Pancreas (tissue), 10 donors: ENCODE measurements around the gene SIRT6. TPM values are rescaled to one million over a fixed set of nuclear protein-coding genes. Genes with fewer than 3 reads are reported as not detected.
"Not testable (repeated sequence)": the region's sequence is repeated elsewhere in the genome, so short reads cannot be mapped to it uniquely, and the experiment has no call there.

Experiments used
- ATAC-seq, 4 donors: fragments of 200-7000 bp; cut with Tn5 transposase; one replicate each; pipeline versions ENCODE4 v1.8.0 to v1.9.1; 2020; ENCODE audit warnings: mild to moderate bottlenecking in 4 of 4, moderate library complexity in 4 of 4
- DNase-seq, 6 donors: peaks; one replicate each; pipeline ENCODE4 v3.0.0-alpha.2; 2020
- FAIRE-seq: peaks from 2 replicates; lab custom pipeline; 2012; peaks lifted over from hg19 to GRCh38; lab: Jason Lieb, UNC
- H3K27ac ChIP-seq, 4 donors: fragments of 200-600 bp; sonication (generic); 1 replicate in 3 of 4; 2 replicates in 1 of 4; pipeline versions ENCODE4 v1.5.0 to v1.8.0; 2020
- H3K27me3 ChIP-seq, 4 donors: fragments of 200-600 bp; one replicate each; pipeline ENCODE4 v1.8.0; 2021
- H3K36me3 ChIP-seq, 3 donors: fragments of 200-600 bp; sonication (generic) in 1 of 3; one replicate each; pipeline versions ENCODE4 v1.5.0 to v1.8.0; 2020 to 2021
- H3K4me1 ChIP-seq, 3 donors: fragments of 200-600 bp; one replicate each; pipeline ENCODE4 v1.8.0; 2021
- H3K4me3 ChIP-seq, 4 donors: fragments of 200-600 bp; sonication (generic) in 2 of 4; one replicate each; pipeline versions ENCODE4 v1.5.0 to v1.8.0; 2020 to 2021
- H3K9me3 ChIP-seq, 4 donors: fragments of 200-600 bp; one replicate each; pipeline ENCODE4 v1.8.0; 2021
- WGBS, 2 donors: extraction: QIAGEN DNeasy Blood & Tissue Kit; methylation state at CpG; one replicate each; pipeline ENCODE4 v1.1.7; 2013; 5-methylcytosine and 5-hydroxymethylcytosine counted together
- intact Hi-C, 3 donors: fragments of 100-400 bp; cut with DNase I; formaldehyde crosslinking; loops; one replicate each; pipeline versions ENCODE4 v1.11.1 to v1.14.2; 2022
- polyA plus RNA-seq, 2 donors: library from polyadenylated mRNA; stranded (reverse); fragments of 200-250 nt; gene quantifications; one replicate each; pipeline ENCODE4 v1.2.3, GENCODE V29; 2013
- total RNA-seq, 6 donors: library from RNA; stranded (reverse); fragmentation: NEBNext Ultra II Directional in 4 of 6; extraction: Animal tissue kit (Norgen Biotek cat#: 25700) in 4 of 6; gene quantifications; one replicate each; pipeline versions ENCODE4 v1.2.1 to v1.2.4, GENCODE V29; 2021 to 2023
- TF ChIP-seq, protein P1 (sequence below), 4 donors: fragments of 200-600 bp; sonication (generic) in 3 of 4; IDR thresholded peaks; one replicate each; pipeline versions ENCODE4 v1.5.0 to v1.8.0; 2021; ENCODE audit warnings: antibody characterized with exemption in 4 of 4
- donor health status: healthy with polysubstance abuse.
- donor health status: DM: no; HTN: no; CAD: no; lungs with moderate emphysema.
- donor health status: DM: no; HTN: no; CAD: no.
- donor health status: control.
- donor health status: control.
- donor health status: Bipolar disorder and iron deficiency.
- donor health status: DM: yes; HTN: yes; CAD: no.
- donor health status: DM: no; HTN: no; CAD: no.
- donor health status: DM: no; HTN: no; CAD: no.
- donor health status: DM: yes; HTN: yes; CAD: no.

SIRT6 gene
- total and polyA plus RNA-seq, 8 donors, result 10.9 to 47.4 (median 14.9) TPM

DNA sequence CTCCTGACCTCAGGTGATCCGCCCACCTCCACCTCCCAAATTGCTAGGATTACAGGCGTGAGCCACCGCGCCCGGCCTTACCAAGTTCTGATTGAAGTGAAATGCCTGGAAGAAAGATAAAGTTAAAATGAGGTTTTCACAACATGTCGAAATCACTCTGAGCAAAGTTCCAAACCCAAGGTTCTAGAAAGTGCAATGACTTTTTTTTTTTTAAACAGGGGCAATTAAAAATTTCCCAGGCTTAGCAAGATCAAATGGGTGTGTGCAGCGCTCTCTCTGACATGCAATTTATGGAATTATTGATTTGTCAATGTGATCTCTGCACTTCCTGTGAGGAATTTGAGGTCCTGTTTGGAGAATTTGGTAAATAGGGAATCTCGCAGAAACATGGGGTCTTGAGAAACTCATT lies 45.7 kb downstream of the SIRT6 start:
- WGBS, 2 donors, result 79 to 84% methylated on average over 8 of the region's 8 CpGs
- ATAC-seq (no peak), DNase-seq (no peak), FAIRE-seq (no peak)
- Histone ChIP-seq H3K27ac (no peak overlapping the region), H3K9me3 (no peaks in the 10 kb centered on the region), H3K4me1 (no peaks in the 10 kb centered on the region), H3K4me3 (no peak overlapping the region), H3K36me3 (no peaks in the 10 kb centered on the region), H3K27me3 (no peaks in the 10 kb centered on the region)
- TF ChIP-seq, protein P1, sequence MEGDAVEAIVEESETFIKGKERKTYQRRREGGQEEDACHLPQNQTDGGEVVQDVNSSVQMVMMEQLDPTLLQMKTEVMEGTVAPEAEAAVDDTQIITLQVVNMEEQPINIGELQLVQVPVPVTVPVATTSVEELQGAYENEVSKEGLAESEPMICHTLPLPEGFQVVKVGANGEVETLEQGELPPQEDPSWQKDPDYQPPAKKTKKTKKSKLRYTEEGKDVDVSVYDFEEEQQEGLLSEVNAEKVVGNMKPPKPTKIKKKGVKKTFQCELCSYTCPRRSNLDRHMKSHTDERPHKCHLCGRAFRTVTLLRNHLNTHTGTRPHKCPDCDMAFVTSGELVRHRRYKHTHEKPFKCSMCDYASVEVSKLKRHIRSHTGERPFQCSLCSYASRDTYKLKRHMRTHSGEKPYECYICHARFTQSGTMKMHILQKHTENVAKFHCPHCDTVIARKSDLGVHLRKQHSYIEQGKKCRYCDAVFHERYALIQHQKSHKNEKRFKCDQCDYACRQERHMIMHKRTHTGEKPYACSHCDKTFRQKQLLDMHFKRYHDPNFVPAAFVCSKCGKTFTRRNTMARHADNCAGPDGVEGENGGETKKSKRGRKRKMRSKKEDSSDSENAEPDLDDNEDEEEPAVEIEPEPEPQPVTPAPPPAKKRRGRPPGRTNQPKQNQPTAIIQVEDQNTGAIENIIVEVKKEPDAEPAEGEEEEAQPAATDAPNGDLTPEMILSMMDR (IDR thresholded peaks at IDR 0.05), result no peak
- intact Hi-C loops, result no loop called here

DNA sequence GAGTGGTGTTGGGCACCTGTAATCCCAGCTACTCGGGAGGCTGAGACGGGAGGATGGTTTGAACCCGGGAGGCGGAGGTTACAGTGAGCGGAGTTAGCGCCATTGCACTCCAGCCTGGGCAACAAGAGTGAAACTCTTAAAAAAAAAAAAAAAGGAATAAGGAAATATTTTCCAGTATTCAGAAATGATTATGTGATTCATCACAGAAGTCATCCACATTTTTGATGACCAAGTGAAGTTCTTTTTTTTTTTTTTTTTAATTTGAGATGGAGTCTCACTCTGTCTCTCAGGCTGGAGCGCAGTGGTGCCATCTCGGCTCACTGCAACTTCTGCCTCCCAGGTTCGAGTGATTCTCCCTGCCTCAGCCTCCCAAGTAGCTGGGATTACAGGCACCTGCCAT lies 47.0 kb downstream of the SIRT6 start:
- 83 to 89% methylated on average over 9 of the region's 9 CpGs for WGBS, 2 donors
- not testable (repeated sequence) for FAIRE-seq, H3K9me3 ChIP-seq

DNA sequence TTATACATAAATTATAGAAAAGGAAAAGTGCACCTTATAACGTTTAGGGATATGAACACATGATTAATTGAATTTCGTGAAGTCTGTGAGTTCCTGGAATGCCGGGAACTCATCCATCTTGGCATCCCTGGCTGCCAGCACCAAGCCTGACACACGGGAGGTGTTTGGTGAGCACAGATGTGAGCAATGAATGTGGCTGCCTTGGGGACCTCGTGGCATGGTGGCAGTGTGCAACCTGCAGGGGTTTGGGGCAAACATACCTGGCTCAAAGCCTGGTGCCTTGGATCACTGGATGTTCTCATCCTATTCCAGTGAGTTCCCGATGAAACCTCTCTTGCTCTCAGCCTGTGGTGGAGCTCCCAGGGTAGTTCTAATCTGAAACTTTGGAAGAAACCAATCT lies 48.0 kb downstream of the SIRT6 start:
- Histone ChIP-seq H3K9me3 (no peaks in the 10 kb centered on the region), H3K27ac (no peak overlapping the region), H3K4me1 (no peaks in the 10 kb centered on the region), H3K4me3 (no peak overlapping the region), H3K36me3 (no peaks in the 10 kb centered on the region), H3K27me3 (no peaks in the 10 kb centered on the region)
- DNase-seq (no peak), FAIRE-seq (no peak), ATAC-seq (no peak)
- TF ChIP-seq, protein P1 (IDR thresholded peaks at IDR 0.05), result no peak
- 14 to 20% methylated on average over 6 of the region's 6 CpGs for WGBS, 2 donors
- intact Hi-C loops, result no loop called here

More for the DNA sequence above, 47.0 kb downstream of the SIRT6 start:
- DNase-seq, H3K4me3 ChIP-seq, intact Hi-C loops, ATAC-seq, H3K4me1 ChIP-seq, H3K27ac ChIP-seq, H3K36me3 ChIP-seq, H3K27me3 ChIP-seq: not testable (repeated sequence)

DNA sequence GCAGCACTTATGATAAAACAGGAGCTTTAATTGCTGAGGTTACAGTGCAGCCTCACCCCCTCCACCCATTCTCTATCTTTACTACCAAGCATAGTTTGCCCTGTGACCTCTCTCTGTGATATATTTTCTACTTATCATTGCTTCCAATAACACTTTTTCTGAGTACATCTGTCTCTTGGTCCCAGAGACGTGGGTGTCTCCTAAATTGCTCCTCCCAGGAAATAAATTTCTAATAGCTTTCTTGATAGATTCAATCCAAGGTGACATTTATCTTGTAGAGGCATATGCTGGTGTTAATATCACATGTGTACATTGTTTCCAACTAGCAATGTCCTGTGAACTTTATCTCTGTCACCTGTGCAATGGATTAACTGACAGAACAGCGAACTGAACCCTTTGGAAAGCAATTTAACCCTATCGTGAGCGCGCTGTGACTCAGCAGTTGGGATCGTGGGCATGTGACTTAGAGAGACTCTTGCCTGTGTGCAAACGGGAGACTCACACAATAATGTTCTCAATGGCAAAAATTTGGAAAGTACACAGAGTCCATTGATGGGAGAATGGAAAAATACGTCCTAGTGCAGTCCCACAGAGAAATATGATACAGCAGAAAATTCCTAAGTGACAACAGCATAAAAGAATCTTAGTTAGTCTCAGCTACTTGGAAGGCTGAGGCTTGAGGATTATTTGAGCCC lies 51.5 kb downstream of the SIRT6 start:
- DNase-seq (no peak), FAIRE-seq (no peak), ATAC-seq (no peak)
- H3K9me3 ChIP-seq, result no peaks in the 10 kb centered on the region
- WGBS, 2 donors, result 12 to 15% methylated on average over 8 of the region's 8 CpGs
- H3K4me3 ChIP-seq, result no peak overlapping the region
- intact Hi-C loops, result no loop called here
- no peak overlapping the region for H3K27ac ChIP-seq
- no peaks in the 10 kb centered on the region for H3K36me3 ChIP-seq
- H3K27me3 ChIP-seq, result no peaks in the 10 kb centered on the region
- TF ChIP-seq, protein P1 (IDR thresholded peaks at IDR 0.05), result no peak
- no peaks in the 10 kb centered on the region for H3K4me1 ChIP-seq

DNA sequence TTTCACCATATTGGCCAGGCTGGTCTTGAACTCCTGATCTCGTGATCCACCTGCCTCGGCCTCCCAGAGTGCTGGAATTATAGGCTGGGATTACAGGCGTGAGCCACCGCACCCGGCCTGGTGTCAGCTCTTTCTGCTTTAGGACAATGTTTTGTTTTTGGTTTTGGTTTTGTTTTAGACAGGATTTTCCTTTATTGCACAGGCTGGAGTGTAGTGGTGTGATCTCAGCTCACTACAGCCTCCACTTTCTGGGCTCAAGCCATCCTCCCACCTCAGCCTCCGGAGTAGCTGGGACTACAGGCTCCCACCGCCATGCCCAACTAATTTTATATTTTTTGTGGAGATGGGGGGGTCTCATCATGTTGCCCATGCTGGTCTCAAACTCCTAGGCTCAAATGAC lies 53.3 kb downstream of the SIRT6 start:
- H3K27ac ChIP-seq, H3K36me3 ChIP-seq, DNase-seq, FAIRE-seq, H3K9me3 ChIP-seq, intact Hi-C loops, ATAC-seq, H3K27me3 ChIP-seq, H3K4me3 ChIP-seq, H3K4me1 ChIP-seq: not testable (repeated sequence)
- 83 to 91% methylated on average over 7 of the region's 7 CpGs for WGBS, 2 donors

DNA sequence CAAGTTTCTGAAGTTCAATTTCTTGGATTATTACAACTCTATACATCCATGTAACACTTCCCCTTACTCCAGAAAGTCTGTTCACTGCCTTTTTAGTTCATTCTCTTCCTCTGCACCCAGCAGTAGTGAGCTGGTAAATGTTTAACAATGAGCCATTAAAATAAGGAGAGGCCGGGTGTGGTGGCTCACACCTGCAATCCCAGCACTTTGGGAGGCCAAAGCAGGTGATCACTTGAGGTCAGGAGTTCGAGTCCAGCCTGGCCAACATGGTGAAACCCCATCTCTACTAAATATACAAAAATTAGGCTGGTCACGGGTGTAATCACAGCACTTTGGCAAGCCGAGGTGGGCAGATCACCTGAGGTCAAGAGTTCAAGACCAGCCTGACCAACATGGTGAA lies 55.0 kb downstream of the SIRT6 start:
- H3K36me3 ChIP-seq, ATAC-seq, H3K27me3 ChIP-seq, H3K4me3 ChIP-seq, DNase-seq, H3K27ac ChIP-seq, H3K4me1 ChIP-seq, intact Hi-C loops, H3K9me3 ChIP-seq, FAIRE-seq: not testable (repeated sequence)
- WGBS, 2 donors, result 67 to 69% methylated on average over 4 of the region's 4 CpGs
